IPS-15b (cell line): ENCODE measurements around the gene LTA.
"Not testable (repeated sequence)": the region's sequence is repeated elsewhere in the genome, so short reads cannot be mapped to it uniquely, and the experiment has no call there.

ENCODE experiments used
- H3K27me3 ChIP-seq: one replicate; pipeline ENCODE4 v1.6.1; 2013; ENCODE audit warnings: low read length; ENCODE audit not compliant: control insufficient read depth, insufficient read depth
- H3K36me3 ChIP-seq: one replicate; pipeline ENCODE4 v1.6.1; 2013; ENCODE audit warnings: low read length; ENCODE audit not compliant: control insufficient read depth, insufficient read depth
- H3K4me1 ChIP-seq: one replicate; pipeline ENCODE4 v1.6.1; 2013; ENCODE audit warnings: mild to moderate bottlenecking, low read length; ENCODE audit not compliant: control insufficient read depth, insufficient read depth
- H3K4me3 ChIP-seq: one replicate; pipeline ENCODE4 v1.5.1; 2013; ENCODE audit warnings: low read depth, low read length
- H3K9ac ChIP-seq: one replicate; pipeline ENCODE4 v1.6.1; 2013; ENCODE audit warnings: low read depth, mild to moderate bottlenecking, low read length
- H3K9me3 ChIP-seq: one replicate; pipeline ENCODE4 v1.6.1; 2013; ENCODE audit warnings: mild to moderate bottlenecking, low read length; ENCODE audit not compliant: control insufficient read depth, insufficient read depth

The LTA gene

GRCh38 chr6:31546339-31546957, 25.6 kb upstream of the LTA start, which contains the start of gene ATP6V1G2:
Gene ATP6V1G2 (minus strand): TSS chr6:31546608. CDS start chr6:31546559, 49 bp downstream.
- no peaks in the 10 kb centered on the region for H3K4me1 ChIP-seq
- H3K27me3 ChIP-seq, result no peaks in the 10 kb centered on the region
- H3K4me3 ChIP-seq, result peak within 1 kb of the TSS; percentile 76
- H3K9ac ChIP-seq, result no peak within 1 kb of the TSS
- peaks cover 7% of the 10 kb centered on the region for H3K36me3 ChIP-seq
- no peaks in the 10 kb centered on the region for H3K9me3 ChIP-seq

- Histone ChIP-seq H3K4me3 (peak within 1 kb of the TSS; percentile 76), H3K9ac (peak within 1 kb of the TSS; percentile 12), H3K36me3 (peaks cover 7% of the 10 kb centered on the region), H3K4me1 (no peaks in the 10 kb centered on the region), H3K27me3 (no peaks in the 10 kb centered on the region), H3K9me3 (no peaks in the 10 kb centered on the region)
Measured at GRCh38 chr6:31546958-31547726, 24.9 kb upstream of the LTA start, which contains the start of gene NFKBIL1. Gene NFKBIL1 (plus strand): TSS chr6:31547608. CDS start chr6:31547695, 87 bp downstream.

- peak overlapping the region; percentile 12 for H3K9ac ChIP-seq
- peaks cover 7% of the 10 kb centered on the region for H3K36me3 ChIP-seq
- H3K4me1 ChIP-seq, result no peaks in the 10 kb centered on the region
- H3K4me3 ChIP-seq, result peak overlapping the region; percentile 40
- no peaks in the 10 kb centered on the region for H3K9me3 ChIP-seq
- H3K27me3 ChIP-seq, result no peaks in the 10 kb centered on the region
Measured at GRCh38 chr6:31547727-31548543, 24.2 kb upstream of the LTA start.

DNA sequence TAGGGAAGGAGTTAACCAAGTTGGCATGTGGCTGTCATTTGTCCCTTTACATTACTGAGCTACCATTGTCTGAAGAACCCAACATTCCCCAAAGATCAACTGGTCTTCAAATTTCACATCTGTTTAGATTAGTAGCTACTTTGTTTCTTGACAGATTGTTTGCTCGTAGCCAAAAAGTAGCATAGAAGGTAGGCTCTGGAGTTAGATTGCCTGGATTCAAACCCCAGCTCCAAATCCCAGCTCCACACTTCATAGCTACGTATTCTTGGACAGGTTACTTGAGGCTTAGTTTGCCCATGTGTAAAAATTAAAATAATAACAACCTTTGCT, 23.6 kb upstream of the LTA start:
- Histone ChIP-seq H3K9me3 (no peaks in the 10 kb centered on the region), H3K9ac (peak overlapping the region; percentile 12), H3K36me3 (peaks cover 7% of the 10 kb centered on the region), H3K4me3 (no peak overlapping the region), H3K4me1 (no peaks in the 10 kb centered on the region), H3K27me3 (no peaks in the 10 kb centered on the region)

- H3K4me3 ChIP-seq, H3K9ac ChIP-seq, H3K36me3 ChIP-seq, H3K27me3 ChIP-seq, H3K4me1 ChIP-seq, H3K9me3 ChIP-seq: not testable (repeated sequence)
Measured at GRCh38 chr6:31551371-31551770, 20.7 kb upstream of the LTA start.

GRCh38 chr6:31556307-31556706, 15.8 kb upstream of the LTA start:
- Histone ChIP-seq H3K4me1 (no peaks in the 10 kb centered on the region), H3K36me3 (peaks cover 16% of the 10 kb centered on the region), H3K9ac (no peak overlapping the region), H3K27me3 (no peaks in the 10 kb centered on the region), H3K4me3 (no peak overlapping the region), H3K9me3 (no peaks in the 10 kb centered on the region)

- Histone ChIP-seq H3K9ac (no peak overlapping the region), H3K9me3 (no peaks in the 10 kb centered on the region), H3K27me3 (no peaks in the 10 kb centered on the region), H3K36me3 (peaks cover 16% of the 10 kb centered on the region), H3K4me1 (no peaks in the 10 kb centered on the region), H3K4me3 (no peak overlapping the region)
Measured at GRCh38 chr6:31557443-31558317, 14.4 kb upstream of the LTA start.

- H3K36me3 ChIP-seq, result peaks cover 16% of the 10 kb centered on the region
Measured at GRCh38 chr6:31558318-31558625, 13.8 kb upstream of the LTA start.

DNA sequence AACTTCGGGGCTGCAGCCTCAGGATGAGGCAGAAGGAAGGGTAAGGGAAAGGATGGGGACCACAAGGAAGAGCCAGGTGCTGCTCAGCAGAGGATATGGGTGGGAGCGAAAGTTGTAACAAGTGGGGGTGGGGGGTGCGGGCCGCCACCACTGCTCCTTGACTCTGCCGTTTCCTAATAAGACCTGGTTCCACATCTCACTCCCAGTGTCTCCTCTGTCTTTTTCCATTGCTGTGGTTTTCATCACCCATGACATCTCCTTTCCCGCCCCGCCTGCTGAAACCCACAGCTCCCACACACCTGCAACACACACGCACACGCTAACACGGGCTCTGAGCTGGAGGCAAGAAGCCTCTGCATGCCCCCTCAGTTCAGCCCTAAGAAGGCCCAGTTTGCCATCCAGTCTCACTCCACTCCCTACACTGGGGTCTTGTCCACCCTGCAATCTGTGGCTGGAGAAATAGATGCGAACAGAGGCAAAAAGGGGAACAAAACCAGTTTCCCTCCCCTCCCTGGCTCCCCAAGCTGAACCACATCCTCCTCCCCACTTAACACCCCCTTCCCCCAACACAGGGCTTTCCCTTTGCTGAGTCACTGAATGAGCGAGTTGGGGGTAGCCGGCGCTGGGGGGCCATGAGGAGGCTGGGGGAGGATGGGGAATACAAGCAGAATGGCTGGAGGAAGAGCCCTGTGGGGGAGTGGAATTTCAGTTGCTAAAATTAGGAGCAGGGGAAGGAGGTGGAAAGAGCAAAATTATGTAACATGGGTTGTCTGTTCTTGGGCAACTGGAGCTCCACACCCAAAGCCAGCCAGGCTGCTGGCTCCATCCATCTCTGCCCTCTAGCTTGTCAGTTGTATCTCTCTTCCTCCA, 13.2 kb upstream of the LTA start:
- no peak overlapping the region for H3K4me3 ChIP-seq
- peaks cover 16% of the 10 kb centered on the region for H3K36me3 ChIP-seq
- no peak overlapping the region for H3K9ac ChIP-seq
- no peaks in the 10 kb centered on the region for H3K27me3 ChIP-seq
- no peaks in the 10 kb centered on the region for H3K9me3 ChIP-seq
- no peaks in the 10 kb centered on the region for H3K4me1 ChIP-seq

More at GRCh38 chr6:31558318-31558625, 13.8 kb upstream of the LTA start:
- Histone ChIP-seq H3K9ac (no peak overlapping the region), H3K4me1 (no peaks in the 10 kb centered on the region), H3K4me3 (no peak overlapping the region), H3K27me3 (no peaks in the 10 kb centered on the region), H3K9me3 (no peaks in the 10 kb centered on the region)

GRCh38 chr6:31559606-31559957, 12.5 kb upstream of the LTA start:
- no peaks in the 10 kb centered on the region for H3K9me3 ChIP-seq
- no peaks in the 10 kb centered on the region for H3K27me3 ChIP-seq
- no peak overlapping the region for H3K4me3 ChIP-seq
- peaks cover 16% of the 10 kb centered on the region for H3K36me3 ChIP-seq
- H3K9ac ChIP-seq, result no peak overlapping the region
- no peaks in the 10 kb centered on the region for H3K4me1 ChIP-seq
